Coronary artery (tissue), 2 donors: ENCODE measurements around the gene SHMT1.

ENCODE experiments used
- DNase-seq: peaks from one replicate; pipeline ENCODE4 v3.0.0-alpha.2; 2017; ENCODE audit warnings: low spot score
- H3K27ac ChIP-seq, 2 donors: fragments of 200-600 bp; sonication (generic); one replicate each; pipeline ENCODE4 v1.5.1; 2016 to 2019
- H3K4me3 ChIP-seq: fragments of 200-600 bp; sonication (generic); 2 replicates; pipeline ENCODE4 v1.5.1; 2016; ENCODE audit warnings: mild to moderate bottlenecking, moderate library complexity
- TF ChIP-seq, protein P1 (sequence below): fragments of 200-600 bp; sonication (generic); IDR thresholded peaks from one replicate; pipeline ENCODE4 v1.5.1; 2019; ENCODE audit warnings: antibody characterized with exemption

The SHMT1 gene

GRCh38 chr17:18281788-18282187 lies 81.6 kb downstream of the SHMT1 start:
- no peak overlapping the region for H3K27ac ChIP-seq
- TF ChIP-seq, protein P1, sequence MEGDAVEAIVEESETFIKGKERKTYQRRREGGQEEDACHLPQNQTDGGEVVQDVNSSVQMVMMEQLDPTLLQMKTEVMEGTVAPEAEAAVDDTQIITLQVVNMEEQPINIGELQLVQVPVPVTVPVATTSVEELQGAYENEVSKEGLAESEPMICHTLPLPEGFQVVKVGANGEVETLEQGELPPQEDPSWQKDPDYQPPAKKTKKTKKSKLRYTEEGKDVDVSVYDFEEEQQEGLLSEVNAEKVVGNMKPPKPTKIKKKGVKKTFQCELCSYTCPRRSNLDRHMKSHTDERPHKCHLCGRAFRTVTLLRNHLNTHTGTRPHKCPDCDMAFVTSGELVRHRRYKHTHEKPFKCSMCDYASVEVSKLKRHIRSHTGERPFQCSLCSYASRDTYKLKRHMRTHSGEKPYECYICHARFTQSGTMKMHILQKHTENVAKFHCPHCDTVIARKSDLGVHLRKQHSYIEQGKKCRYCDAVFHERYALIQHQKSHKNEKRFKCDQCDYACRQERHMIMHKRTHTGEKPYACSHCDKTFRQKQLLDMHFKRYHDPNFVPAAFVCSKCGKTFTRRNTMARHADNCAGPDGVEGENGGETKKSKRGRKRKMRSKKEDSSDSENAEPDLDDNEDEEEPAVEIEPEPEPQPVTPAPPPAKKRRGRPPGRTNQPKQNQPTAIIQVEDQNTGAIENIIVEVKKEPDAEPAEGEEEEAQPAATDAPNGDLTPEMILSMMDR: no peak
- DNase-seq: no peak
- no peak overlapping the region for H3K4me3 ChIP-seq

DNA sequence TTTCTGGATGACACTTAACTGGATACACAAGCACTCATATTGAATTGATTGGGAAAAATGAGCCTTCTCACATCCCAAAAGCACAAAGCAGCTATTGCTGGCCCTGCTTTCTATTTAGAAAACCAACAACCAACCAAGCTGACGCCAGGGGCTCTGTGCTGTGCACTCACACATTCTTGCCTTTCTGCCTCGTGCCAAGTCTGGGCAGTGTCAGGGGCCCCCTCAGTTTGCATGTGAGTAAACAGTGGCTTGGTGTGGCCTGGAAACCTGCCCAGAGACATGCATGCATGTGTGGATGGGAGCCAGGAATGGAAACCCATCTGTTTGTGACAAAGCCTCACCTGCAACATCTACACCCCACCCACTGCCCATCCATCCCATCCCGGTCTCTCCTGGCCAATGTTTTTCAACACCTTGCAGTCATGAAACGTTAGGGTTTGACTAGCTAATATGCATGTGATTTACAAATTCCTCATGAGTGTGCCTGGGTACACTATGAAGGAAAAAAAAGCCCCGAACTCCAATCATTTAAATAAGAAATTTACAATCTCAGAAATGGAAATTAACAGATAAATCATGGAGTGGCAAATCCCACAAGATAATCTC lies 82.5 kb downstream of the SHMT1 start:
- no peak for DNase-seq
- TF ChIP-seq, protein P1: no peak
- no peak overlapping the region for H3K27ac ChIP-seq
- no peak overlapping the region for H3K4me3 ChIP-seq

- Histone ChIP-seq H3K27ac (no peak overlapping the region), H3K4me3 (no peak overlapping the region)
- TF ChIP-seq, protein P1: no peak
- DNase-seq: no peak
These were observed 83.1 kb downstream of the SHMT1 start for GRCh38 chr17:18280249-18280648.

DNA sequence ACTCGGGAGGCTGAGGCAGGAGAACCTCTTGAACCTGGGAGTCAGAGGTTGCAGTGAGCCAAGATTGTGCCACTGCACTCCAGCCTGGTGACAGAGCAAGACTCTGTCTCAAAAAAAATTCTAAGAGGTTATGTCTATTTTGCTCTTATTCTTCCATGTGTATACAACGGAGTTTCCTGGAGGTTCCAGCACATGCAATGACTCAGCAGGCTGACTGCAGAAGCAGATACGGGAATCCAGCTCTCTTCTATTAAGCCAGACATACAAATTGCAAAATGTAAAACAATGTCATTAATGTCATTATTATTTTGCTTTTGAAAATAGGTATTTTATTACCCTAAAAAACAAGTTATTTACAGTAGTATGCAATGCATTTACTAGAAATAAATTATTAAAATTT lies 84.5 kb downstream of the SHMT1 start:
- TF ChIP-seq, protein P1: no peak
- DNase-seq: no peak
- no peak overlapping the region for H3K27ac ChIP-seq
- no peak overlapping the region for H3K4me3 ChIP-seq
